HG03439 (cell line): ENCODE results near the gene DVL1.
A peak's percentile ranks its signal among the peaks of the same experiment; 100 is the strongest.

ENCODE experiments used
- ATAC-seq: cut with Tn5 transposase; IDR thresholded peaks from one replicate; pipeline ENCODE4 v1.9.1; 2021; ENCODE audit warnings: mild to moderate bottlenecking, moderate library complexity; ENCODE audit not compliant: unreplicated experiment

The DVL1 gene

GRCh38 chr1:1312450-1313314 is 36.5 kb downstream of the DVL1 start:
- no peak for ATAC-seq

GRCh38 chr1:1311107-1312104 is 37.8 kb downstream of the DVL1 start:
- no peak for ATAC-seq

- ATAC-seq, result no peak
Observed at GRCh38 chr1:1310476-1311053, 38.7 kb downstream of the DVL1 start.

GRCh38 chr1:1310109-1310385 is 39.2 kb downstream of the DVL1 start:
- no peak for ATAC-seq

- ATAC-seq, result no peak
Observed at GRCh38 chr1:1309251-1310108, 39.7 kb downstream of the DVL1 start.

GRCh38 chr1:1308756-1309250 is 40.4 kb downstream of the DVL1 start:
- peak; percentile 8 for ATAC-seq

GRCh38 chr1:1307923-1308755 is 41.1 kb downstream of the DVL1 start, which contains the start of the genes ACAP3 and PUSL1:
ACAP3 (minus strand) TSS chr1:1307930; CDS start chr1:1307815, 115 bp downstream.
PUSL1 (plus strand) TSS chr1:1308597; CDS start chr1:1308644, 47 bp downstream.
- peak; percentile 56 for ATAC-seq

GRCh38 chr1:1307261-1307922 is 41.8 kb downstream of the DVL1 start:
- ATAC-seq, result peak; percentile 2

GRCh38 chr1:1306661-1307260 is 42.5 kb downstream of the DVL1 start:
- no peak for ATAC-seq

- no peak for ATAC-seq
Observed at GRCh38 chr1:1306070-1306660, 43.1 kb downstream of the DVL1 start.

GRCh38 chr1:1305300-1306069 is 43.7 kb downstream of the DVL1 start:
- no peak for ATAC-seq

GRCh38 chr1:1304331-1305299 is 44.6 kb downstream of the DVL1 start:
- ATAC-seq, result no peak

- no peak for ATAC-seq
Observed at GRCh38 chr1:1303736-1304135, 45.5 kb downstream of the DVL1 start.

- ATAC-seq, result no peak
Observed at GRCh38 chr1:1302951-1303509, 46.2 kb downstream of the DVL1 start.

GRCh38 chr1:1302006-1302430 is 47.2 kb downstream of the DVL1 start:
- ATAC-seq, result no peak

GRCh38 chr1:1300352-1300739 is 48.9 kb downstream of the DVL1 start:
- ATAC-seq, result no peak
